ENCODE data around the gene LTBP2.

The LTBP2 gene

GRCh38 chr14:74611650-74612349 lies at the start of gene LTBP2:
Gene LTBP2, minus strand, starts transcription at chr14:74612237. Its CDS starts 293 bp downstream, at chr14:74611944.
- no peak for DNase-seq (ENCODE audit: low spot score)

- no peak for DNase-seq (ENCODE audit: low spot score)
Measured at GRCh38 chr14:74660863-74661262, 48.8 kb upstream of the LTBP2 start.

- DNase-seq (ENCODE audit: low spot score): no peak
Measured at GRCh38 chr14:74660167-74660566, 48.1 kb upstream of the LTBP2 start.

- DNase-seq (ENCODE audit: low spot score): no peak
Measured at GRCh38 chr14:74658535-74659131, 46.6 kb upstream of the LTBP2 start.

GRCh38 chr14:74656964-74657363 lies 44.9 kb upstream of the LTBP2 start:
- no peak for DNase-seq (ENCODE audit: low spot score)

- DNase-seq (ENCODE audit: low spot score): no peak
Measured at GRCh38 chr14:74655599-74656395, 43.8 kb upstream of the LTBP2 start.

- no peak for DNase-seq (ENCODE audit: low spot score)
Measured at GRCh38 chr14:74654931-74655330, 42.9 kb upstream of the LTBP2 start.

- no peak for DNase-seq (ENCODE audit: low spot score)
Measured at GRCh38 chr14:74653386-74654138, 41.5 kb upstream of the LTBP2 start.

GRCh38 chr14:74652541-74652940 lies 40.5 kb upstream of the LTBP2 start:
- no peak for DNase-seq (ENCODE audit: low spot score)

GRCh38 chr14:74650927-74651686 lies 39.1 kb upstream of the LTBP2 start:
- no peak for DNase-seq (ENCODE audit: low spot score)

- no peak for DNase-seq (ENCODE audit: low spot score)
Measured at GRCh38 chr14:74649673-74650072, 37.6 kb upstream of the LTBP2 start.

GRCh38 chr14:74649167-74649566 lies 37.1 kb upstream of the LTBP2 start:
- no peak for DNase-seq (ENCODE audit: low spot score)

GRCh38 chr14:74648601-74649000 lies 36.6 kb upstream of the LTBP2 start:
- DNase-seq (ENCODE audit: low spot score): no peak

- DNase-seq (ENCODE audit: low spot score): no peak
Measured at GRCh38 chr14:74647678-74648461, 35.8 kb upstream of the LTBP2 start.

- DNase-seq (ENCODE audit: low spot score): no peak
Measured at GRCh38 chr14:74647061-74647677, 35.1 kb upstream of the LTBP2 start.

GRCh38 chr14:74645756-74646470 lies 33.9 kb upstream of the LTBP2 start:
- DNase-seq (ENCODE audit: low spot score): no peak

- DNase-seq (ENCODE audit: low spot score): no peak
Measured at GRCh38 chr14:74645244-74645643, 33.2 kb upstream of the LTBP2 start.

GRCh38 chr14:74641601-74642391 lies 29.8 kb upstream of the LTBP2 start:
- DNase-seq (ENCODE audit: low spot score): no peak

GRCh38 chr14:74638966-74639365 lies 26.9 kb upstream of the LTBP2 start:
- no peak for DNase-seq (ENCODE audit: low spot score)

All from CD4-positive, alpha-beta T cell treated with Interleukin-15 for 4 hours (primary cell).